ENCODE results near the gene PARP1. TPM values are rescaled to one million over a fixed set of nuclear protein-coding genes. Genes with fewer than 3 reads are reported as not detected.

The PARP1 gene
- 92.4 to 125 TPM (median 117 TPM) in 5 replicates for total RNA-seq (2022; extraction: Qiagen RNA extraction; ENCODE audit: low read depth)

GRCh38 chr1:226407497-226408284 is at the start of gene PARP1:
Gene PARP1 (minus strand): TSS chr1:226408093. CDS start chr1:226407929, 164 bp downstream.

Other genes with a start within 250 kb of the PARP1 start
- gene ACBD3, start 221.4 kb downstream of the PARP1 start, total RNA-seq (2022; extraction: Qiagen RNA extraction; ENCODE audit: low read depth), result 15.3 to 29.1 TPM (median 27.3 TPM) in 5 replicates
- gene MIXL1, start 184.4 kb downstream of the PARP1 start, total RNA-seq (2022; extraction: Qiagen RNA extraction; ENCODE audit: low read depth), result 0.05 to 0.13 TPM in 2 of 5 replicates, not detected in the others
- 2.9 to 8.6 TPM (median 7.6 TPM) in 5 replicates for gene LIN9, start 98.9 kb downstream of the PARP1 start, total RNA-seq (2022; extraction: Qiagen RNA extraction; ENCODE audit: low read depth)
- gene STUM, start 140.7 kb upstream of the PARP1 start, total RNA-seq (2022; extraction: Qiagen RNA extraction; ENCODE audit: low read depth), result not detected in 5 replicates